ENCODE measurements around the gene HARBI1.

DNA sequence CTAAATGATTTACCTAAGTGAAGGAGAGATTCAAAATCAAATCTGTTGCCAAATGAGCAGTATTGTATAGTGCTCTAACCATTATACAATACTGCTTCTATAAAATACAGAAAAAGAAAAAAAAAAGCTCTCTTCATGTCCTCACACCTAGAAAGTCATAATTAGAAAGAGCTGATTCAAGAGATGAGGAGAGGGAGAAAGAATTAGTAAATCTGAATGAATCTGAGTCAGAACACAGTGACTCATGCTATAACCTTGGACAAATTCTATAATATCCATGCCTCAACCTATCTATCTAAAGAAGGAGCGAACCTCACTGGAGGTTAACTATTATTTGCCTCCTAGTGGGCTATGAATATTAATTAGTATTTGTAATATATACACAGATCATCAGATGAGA lies 52.6 kb downstream of the HARBI1 start:
- TF ChIP-seq, protein P1, sequence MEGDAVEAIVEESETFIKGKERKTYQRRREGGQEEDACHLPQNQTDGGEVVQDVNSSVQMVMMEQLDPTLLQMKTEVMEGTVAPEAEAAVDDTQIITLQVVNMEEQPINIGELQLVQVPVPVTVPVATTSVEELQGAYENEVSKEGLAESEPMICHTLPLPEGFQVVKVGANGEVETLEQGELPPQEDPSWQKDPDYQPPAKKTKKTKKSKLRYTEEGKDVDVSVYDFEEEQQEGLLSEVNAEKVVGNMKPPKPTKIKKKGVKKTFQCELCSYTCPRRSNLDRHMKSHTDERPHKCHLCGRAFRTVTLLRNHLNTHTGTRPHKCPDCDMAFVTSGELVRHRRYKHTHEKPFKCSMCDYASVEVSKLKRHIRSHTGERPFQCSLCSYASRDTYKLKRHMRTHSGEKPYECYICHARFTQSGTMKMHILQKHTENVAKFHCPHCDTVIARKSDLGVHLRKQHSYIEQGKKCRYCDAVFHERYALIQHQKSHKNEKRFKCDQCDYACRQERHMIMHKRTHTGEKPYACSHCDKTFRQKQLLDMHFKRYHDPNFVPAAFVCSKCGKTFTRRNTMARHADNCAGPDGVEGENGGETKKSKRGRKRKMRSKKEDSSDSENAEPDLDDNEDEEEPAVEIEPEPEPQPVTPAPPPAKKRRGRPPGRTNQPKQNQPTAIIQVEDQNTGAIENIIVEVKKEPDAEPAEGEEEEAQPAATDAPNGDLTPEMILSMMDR (conservative IDR thresholded peaks at IDR 0.05; ENCODE audit: low read length): no peak
- TF ChIP-seq EZH2phosphoT487 (IDR thresholded peaks at IDR 0.05; ENCODE audit: borderline replicate concordance): no peak
